Measurements from ENCODE around the gene ARHGAP42.

DNA sequence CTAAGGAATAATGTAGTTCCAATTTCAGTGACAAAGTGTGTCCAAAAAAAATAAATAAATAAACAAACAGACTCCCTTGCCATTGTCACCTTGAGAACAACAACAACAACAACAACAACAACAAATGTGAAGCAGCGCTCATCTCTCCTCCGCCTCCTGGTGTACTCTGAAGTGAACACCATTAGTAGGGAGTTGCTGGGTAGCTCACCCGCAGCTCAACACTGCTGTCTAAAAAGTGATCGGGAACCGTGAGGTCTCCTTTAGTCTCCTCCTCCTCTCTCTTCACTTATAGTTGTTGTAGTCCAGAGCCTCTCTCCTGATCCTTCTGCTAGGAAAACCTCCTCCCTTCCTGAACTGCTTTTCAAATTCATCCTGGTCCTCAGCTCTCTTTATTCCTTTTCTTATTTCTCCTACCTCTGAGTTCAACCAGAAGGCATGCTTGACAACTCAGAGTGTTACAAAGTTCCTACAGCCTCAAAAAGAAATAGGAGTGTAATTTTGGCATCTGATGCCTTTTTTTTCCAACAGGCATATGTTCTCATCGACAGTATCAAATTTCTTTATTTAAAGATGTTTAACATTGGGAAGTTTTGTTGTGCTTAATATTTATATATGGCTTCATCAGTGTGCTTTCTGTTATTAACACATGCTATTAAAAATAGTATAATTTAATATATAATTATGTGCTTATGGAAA is 227.5 kb downstream of the ARHGAP42 start:
- TF ChIP-seq, protein P1, sequence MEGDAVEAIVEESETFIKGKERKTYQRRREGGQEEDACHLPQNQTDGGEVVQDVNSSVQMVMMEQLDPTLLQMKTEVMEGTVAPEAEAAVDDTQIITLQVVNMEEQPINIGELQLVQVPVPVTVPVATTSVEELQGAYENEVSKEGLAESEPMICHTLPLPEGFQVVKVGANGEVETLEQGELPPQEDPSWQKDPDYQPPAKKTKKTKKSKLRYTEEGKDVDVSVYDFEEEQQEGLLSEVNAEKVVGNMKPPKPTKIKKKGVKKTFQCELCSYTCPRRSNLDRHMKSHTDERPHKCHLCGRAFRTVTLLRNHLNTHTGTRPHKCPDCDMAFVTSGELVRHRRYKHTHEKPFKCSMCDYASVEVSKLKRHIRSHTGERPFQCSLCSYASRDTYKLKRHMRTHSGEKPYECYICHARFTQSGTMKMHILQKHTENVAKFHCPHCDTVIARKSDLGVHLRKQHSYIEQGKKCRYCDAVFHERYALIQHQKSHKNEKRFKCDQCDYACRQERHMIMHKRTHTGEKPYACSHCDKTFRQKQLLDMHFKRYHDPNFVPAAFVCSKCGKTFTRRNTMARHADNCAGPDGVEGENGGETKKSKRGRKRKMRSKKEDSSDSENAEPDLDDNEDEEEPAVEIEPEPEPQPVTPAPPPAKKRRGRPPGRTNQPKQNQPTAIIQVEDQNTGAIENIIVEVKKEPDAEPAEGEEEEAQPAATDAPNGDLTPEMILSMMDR (IDR thresholded peaks at IDR 0.05 in 8 of 11, conservative IDR thresholded peaks at IDR 0.05 in 3 of 11), result no peak
- no peak for TF ChIP-seq POLR2A (IDR thresholded peaks at IDR 0.05)

Data from spleen (tissue), 7 donors.